GM10266 (cell line): ENCODE results near the gene KCNMB2.

Experiments used
- DNase-seq: peaks from one replicate; pipeline ENCODE4 v3.0.0; 2012; ENCODE audit errors: extremely low spot score
- TF ChIP-seq, protein P1 (sequence below): IDR thresholded peaks from 2 replicates; pipeline ENCODE4 v1.5.1; 2012; ENCODE audit warnings: mild to moderate bottlenecking, low read depth; ENCODE audit not compliant: control insufficient read depth, insufficient read depth; ENCODE audit errors: missing control alignments

Gene KCNMB2

GRCh38 chr3:178536211-178537079 is at the start of gene KCNMB2:
Gene KCNMB2 (plus strand): TSS chr3:178536436.
- TF ChIP-seq, protein P1, sequence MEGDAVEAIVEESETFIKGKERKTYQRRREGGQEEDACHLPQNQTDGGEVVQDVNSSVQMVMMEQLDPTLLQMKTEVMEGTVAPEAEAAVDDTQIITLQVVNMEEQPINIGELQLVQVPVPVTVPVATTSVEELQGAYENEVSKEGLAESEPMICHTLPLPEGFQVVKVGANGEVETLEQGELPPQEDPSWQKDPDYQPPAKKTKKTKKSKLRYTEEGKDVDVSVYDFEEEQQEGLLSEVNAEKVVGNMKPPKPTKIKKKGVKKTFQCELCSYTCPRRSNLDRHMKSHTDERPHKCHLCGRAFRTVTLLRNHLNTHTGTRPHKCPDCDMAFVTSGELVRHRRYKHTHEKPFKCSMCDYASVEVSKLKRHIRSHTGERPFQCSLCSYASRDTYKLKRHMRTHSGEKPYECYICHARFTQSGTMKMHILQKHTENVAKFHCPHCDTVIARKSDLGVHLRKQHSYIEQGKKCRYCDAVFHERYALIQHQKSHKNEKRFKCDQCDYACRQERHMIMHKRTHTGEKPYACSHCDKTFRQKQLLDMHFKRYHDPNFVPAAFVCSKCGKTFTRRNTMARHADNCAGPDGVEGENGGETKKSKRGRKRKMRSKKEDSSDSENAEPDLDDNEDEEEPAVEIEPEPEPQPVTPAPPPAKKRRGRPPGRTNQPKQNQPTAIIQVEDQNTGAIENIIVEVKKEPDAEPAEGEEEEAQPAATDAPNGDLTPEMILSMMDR: no peak
- DNase-seq: no peak

DNA sequence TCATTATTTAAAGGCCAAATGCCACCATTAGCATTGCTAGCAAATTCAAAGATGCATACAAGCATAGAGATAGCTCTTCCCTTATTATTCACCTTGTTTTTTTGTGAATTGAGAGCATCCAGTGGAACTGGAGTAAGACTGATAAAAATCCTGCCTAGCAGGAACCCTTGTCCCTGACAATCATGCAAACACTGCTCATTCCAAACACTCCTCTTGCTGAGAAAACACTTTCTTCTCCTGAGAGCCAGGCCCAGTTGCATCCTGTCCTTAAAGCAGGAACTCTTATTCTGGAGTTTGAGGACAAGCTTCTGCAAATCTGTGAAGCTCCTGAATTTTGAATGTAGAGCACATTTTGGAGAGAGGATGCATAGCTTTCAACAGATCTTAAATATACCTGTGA is 49.3 kb upstream of the KCNMB2 start:
- TF ChIP-seq, protein P1: no peak
- no peak for DNase-seq

- DNase-seq: no peak
- TF ChIP-seq, protein P1: no peak
Observed at GRCh38 chr3:178487752-178488151, 48.5 kb upstream of the KCNMB2 start.

GRCh38 chr3:178491751-178492150 is 44.5 kb upstream of the KCNMB2 start:
- DNase-seq: no peak
- TF ChIP-seq, protein P1: no peak

DNA sequence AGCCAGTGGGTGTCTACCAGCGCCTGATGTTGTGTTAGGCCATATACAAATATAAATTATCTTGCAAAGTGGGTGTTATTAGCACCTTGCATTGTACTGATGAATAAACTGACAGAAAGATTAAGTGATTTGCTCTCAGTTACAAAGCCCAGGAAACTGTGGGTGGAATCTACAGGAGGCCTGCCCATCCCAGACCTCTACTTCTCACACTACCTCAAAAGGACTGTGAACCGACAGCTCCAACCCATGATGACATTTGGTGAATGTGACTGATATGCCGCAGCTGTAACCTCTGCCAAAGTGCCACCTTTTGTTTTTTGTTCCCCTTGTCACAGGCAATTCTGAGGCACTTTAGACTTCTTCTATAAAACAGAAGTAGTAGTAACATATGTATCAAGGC is 43.7 kb upstream of the KCNMB2 start:
- TF ChIP-seq, protein P1: no peak
- no peak for DNase-seq

- no peak for DNase-seq
- TF ChIP-seq, protein P1: no peak
Observed at GRCh38 chr3:178494386-178494785, 41.9 kb upstream of the KCNMB2 start.

GRCh38 chr3:178496911-178497310 is 39.3 kb upstream of the KCNMB2 start:
- TF ChIP-seq, protein P1: no peak
- no peak for DNase-seq
